Kidney (tissue), 14 donors: Measurements from ENCODE around the gene CAMK2B. TPM values are rescaled to one million over a fixed set of nuclear protein-coding genes. Genes with fewer than 3 reads are reported as not detected.
A peak's percentile ranks its signal among the peaks of the same experiment; 100 is the strongest.

Experiments
- DNase-seq, 5 donors: peaks; one replicate each; pipeline ENCODE4 v3.0.0-alpha.2; 2013 to 2020
- FAIRE-seq: peaks from 2 replicates; lab custom pipeline; 2012; peaks lifted over from hg19 to GRCh38; lab: Jason Lieb, UNC
- H3K27ac ChIP-seq, 2 donors: one replicate each; pipeline ENCODE4 v1.7.0; 2013; ENCODE audit warnings: low read depth in 2 of 2, low read length in 2 of 2, inconsistent platforms in 1 of 2
- H3K27me3 ChIP-seq: one replicate; pipeline ENCODE4 v1.7.1; 2013; ENCODE audit warnings: low read length, inconsistent platforms; ENCODE audit not compliant: control insufficient read depth, insufficient read depth
- H3K36me3 ChIP-seq, 3 donors: one replicate each; pipeline versions ENCODE4 v1.7.0 to v1.7.1; 2013; ENCODE audit warnings: low read length in 3 of 3, control low read depth in 1 of 3, inconsistent platforms in 1 of 3; ENCODE audit not compliant: insufficient read depth in 3 of 3, control insufficient read depth in 2 of 3
- H3K4me1 ChIP-seq, 3 donors: one replicate each; pipeline versions ENCODE4 v1.7.0 to v1.7.1; 2013; ENCODE audit warnings: low read length in 3 of 3, inconsistent platforms in 1 of 3, low read depth in 1 of 3; ENCODE audit not compliant: control insufficient read depth in 2 of 3, insufficient read depth in 2 of 3
- H3K4me3 ChIP-seq, 3 donors: one replicate each; pipeline versions ENCODE4 v1.7.0 to v1.8.1; 2013; ENCODE audit warnings: low read length in 3 of 3, control low read depth in 1 of 3, inconsistent platforms in 1 of 3
- H3K9ac ChIP-seq, 3 donors: one replicate each; pipeline versions ENCODE4 v1.7.0 to v1.7.1; 2013; ENCODE audit warnings: low read length in 3 of 3, control low read depth in 1 of 3, inconsistent platforms in 1 of 3
- H3K9me3 ChIP-seq, 3 donors: one replicate each; pipeline versions ENCODE4 v1.7.0 to v1.7.1; 2013; ENCODE audit warnings: low read length in 3 of 3, control low read depth in 1 of 3, inconsistent platforms in 1 of 3; ENCODE audit not compliant: control insufficient read depth in 2 of 3, insufficient read depth in 1 of 3
- CTCF ChIP-seq: IDR thresholded peaks from 3 replicates; pipeline ENCODE4 v1.5.1; 2012; ENCODE audit warnings: mild to moderate bottlenecking, moderate library complexity, borderline replicate concordance; ENCODE audit not compliant: insufficient read depth; ENCODE audit errors: extremely low read depth
- intact Hi-C: fragments of 100-400 bp; cut with DNase I; formaldehyde crosslinking; loops from one replicate; pipeline ENCODE4 v1.11.1; 2022
- polyA plus RNA-seq: library from polyadenylated mRNA; stranded (reverse); fragments of 350-450 nt; fragmentation: Illumina TruSeq; extraction: RNeasy Lipid Tissue Mini Kit (QIAGEN cat#74804); gene quantifications from one replicate; pipeline ENCODE4 v1.2.3, GENCODE V29; 2014; ENCODE audit warnings: low read depth, low replicate concordance; ENCODE audit not compliant: insufficient read depth
- total RNA-seq: library from RNA; stranded (reverse); fragmentation: NEBNext Ultra II Directional; extraction: Animal tissue kit (Norgen Biotek cat#: 25700); gene quantifications from one replicate; pipeline ENCODE4 v1.2.1, GENCODE V29; 2021
- donor health status: control.
- donor health status: control.
- donor health status: control.
- donor health status: control.
- donor health status: control.
- donor health status: DM: yes; HTN: yes; CAD: no.
- donor health status: Normal renal cell carcinoma (clear cell type).

The CAMK2B gene
- total and polyA plus RNA-seq, 2 donors from 2014 or later = 1.1 to 3.2 TPM

- Histone ChIP-seq H3K36me3 (no peaks in the 10 kb centered on the region), H3K27ac (no peak overlapping the region), H3K27me3 (no peaks in the 10 kb centered on the region), H3K4me1 (no peaks in the 10 kb centered on the region), H3K9me3 (no peaks in the 10 kb centered on the region), H3K4me3 (no peak overlapping the region), H3K9ac (no peak overlapping the region)
- FAIRE-seq (no peak), DNase-seq (no peak)
- intact Hi-C loops = loop anchor here (10.0 kb wide), 1 partner anchor 225 kb away; no protein-coding TSS in a partner anchor
- no peak for TF ChIP-seq CTCF
Measured at GRCh38 chr7:44249639-44250234, 75.7 kb downstream of the CAMK2B start.

GRCh38 chr7:44247868-44248651 is 77.3 kb downstream of the CAMK2B start:
- no peaks in the 10 kb centered on the region for H3K4me1 ChIP-seq
- no peaks in the 10 kb centered on the region for H3K36me3 ChIP-seq
- H3K27me3 ChIP-seq = no peaks in the 10 kb centered on the region
- H3K9ac ChIP-seq = no peak overlapping the region
- H3K27ac ChIP-seq = no peak overlapping the region
- FAIRE-seq = no peak
- no peaks in the 10 kb centered on the region for H3K9me3 ChIP-seq
- DNase-seq = no peak
- no peak for TF ChIP-seq CTCF
- intact Hi-C loops = loop anchor here (10.0 kb wide), 1 partner anchor 227 kb away; no protein-coding TSS in a partner anchor
- H3K4me3 ChIP-seq = no peak overlapping the region

- Histone ChIP-seq H3K4me3 (peak overlapping the region in 1 of 3 donors; percentile 16), H3K27ac (no peak overlapping the region), H3K9ac (no peak overlapping the region), H3K4me1 (no peaks in the 10 kb centered on the region), H3K36me3 (no peaks in the 10 kb centered on the region), H3K27me3 (no peaks in the 10 kb centered on the region), H3K9me3 (no peaks in the 10 kb centered on the region)
- intact Hi-C loops = loop anchor here (10.0 kb wide), 1 partner anchor 228 kb away; no protein-coding TSS in a partner anchor
- FAIRE-seq (no peak), DNase-seq (no peak)
- TF ChIP-seq CTCF = no peak
Measured at GRCh38 chr7:44246396-44247113, 78.8 kb downstream of the CAMK2B start.
